ENCODE data around the gene LRRC28.
"Not testable (repeated sequence)": the region's sequence is repeated elsewhere in the genome, so short reads cannot be mapped to it uniquely, and the experiment has no call there.

The LRRC28 gene

DNA sequence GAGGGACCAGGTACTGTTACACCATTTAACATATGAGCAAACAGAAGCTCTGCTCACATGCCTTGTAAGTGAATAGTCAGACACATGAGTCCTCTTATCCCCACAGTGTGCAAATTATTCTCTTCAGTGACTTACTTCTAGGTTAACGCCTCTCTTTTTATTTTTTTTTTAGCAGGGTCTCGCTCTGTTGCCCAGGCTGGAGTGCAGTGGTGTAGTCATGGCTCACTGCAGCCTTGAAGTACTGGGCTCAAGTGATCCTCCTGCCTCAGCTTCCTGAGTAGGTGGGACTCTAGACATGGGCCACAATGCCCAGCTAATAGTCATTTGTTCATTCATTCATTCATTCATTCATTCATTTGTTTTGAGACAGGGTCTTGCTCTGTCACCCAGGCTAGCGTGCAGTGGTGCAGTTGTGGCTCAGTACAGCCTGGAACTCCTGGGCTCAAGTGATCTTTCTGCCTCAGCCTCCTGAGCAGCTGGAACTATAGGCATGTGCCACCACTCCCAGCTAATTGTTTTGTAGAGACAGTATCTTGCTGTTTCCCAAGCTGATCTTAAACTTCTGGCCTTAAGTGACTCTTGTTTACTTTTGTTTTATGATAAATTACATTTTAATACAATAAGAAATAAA, 94.7 kb downstream of the LRRC28 start:
- DNase-seq = no peak

DNA sequence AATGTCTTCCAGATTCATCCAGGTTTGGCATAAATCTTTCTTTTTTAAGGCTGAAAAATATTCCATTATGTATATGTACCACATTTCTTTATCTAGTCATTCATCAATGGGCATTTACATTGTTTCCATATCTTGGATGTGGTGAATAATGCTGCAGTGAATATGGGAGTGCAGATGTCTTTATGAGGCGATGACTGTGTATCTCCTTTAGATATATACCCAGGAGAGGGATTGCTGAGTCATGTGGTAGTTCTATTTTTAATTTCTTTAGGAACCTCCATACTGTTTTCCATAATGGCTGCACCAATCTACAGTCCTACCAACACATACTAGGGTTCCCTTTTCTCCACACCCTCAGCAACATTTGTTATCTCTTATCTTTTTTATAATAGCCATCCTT, 96.3 kb downstream of the LRRC28 start:
- DNase-seq = no peak

DNA sequence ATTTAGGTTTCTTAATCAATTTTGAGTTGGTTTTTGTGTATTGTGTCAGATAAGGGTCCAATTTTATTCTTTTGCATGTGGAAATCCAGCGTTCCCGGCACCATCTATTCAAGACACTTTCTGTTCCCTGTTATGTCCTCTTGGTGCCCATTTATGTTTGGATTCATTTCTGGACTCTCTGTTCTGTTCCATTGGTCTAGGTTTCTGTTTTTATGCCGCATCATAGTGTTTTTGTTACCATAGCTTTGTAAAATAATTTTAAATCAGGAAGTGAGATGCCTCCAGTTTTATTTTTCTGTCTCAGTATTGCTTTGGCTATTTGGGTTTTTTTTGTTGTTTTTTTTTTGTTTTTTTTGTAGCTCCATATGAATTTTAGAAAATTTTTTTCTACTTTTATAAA, 97.1 kb downstream of the LRRC28 start:
- DNase-seq = no peak

DNA sequence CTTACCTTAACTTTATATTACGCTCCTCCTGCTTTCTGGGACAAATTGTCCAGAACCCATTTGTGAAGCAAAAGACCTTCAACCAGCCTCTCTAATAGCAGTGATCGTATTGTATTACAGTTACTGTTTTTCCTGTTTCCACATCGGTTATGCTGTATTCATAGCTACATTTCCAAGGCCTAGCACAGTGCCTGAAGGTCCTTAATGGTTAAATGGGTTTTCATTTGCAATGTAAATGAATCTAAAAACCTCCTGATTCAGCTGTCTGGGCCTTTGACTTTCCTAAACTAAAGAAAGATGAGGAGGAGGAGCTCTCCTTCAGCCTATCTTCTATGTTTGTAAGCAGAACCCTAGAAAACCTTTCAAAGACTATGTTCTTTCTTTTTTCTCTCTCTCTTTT, 99.1 kb downstream of the LRRC28 start:
- no peak for DNase-seq

DNA sequence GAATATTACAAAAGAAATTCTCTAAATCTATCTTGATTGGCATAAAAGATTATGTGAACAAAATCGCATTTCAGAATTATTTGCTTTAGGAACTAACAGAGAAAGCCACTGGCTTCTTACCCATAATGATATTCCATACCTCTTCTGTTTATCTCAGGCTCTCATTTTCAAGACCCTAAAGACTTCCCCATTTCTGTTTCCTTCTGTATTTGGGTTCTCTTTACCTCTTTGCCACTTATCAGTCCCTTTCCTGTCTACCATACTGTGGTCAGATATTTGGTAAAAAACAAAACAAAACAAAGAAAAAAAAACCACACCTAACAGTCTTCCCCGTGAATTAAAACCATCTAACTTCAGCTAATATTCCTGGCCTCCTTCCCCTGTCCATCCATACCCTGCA, 108.5 kb downstream of the LRRC28 start:
- DNase-seq = peak; percentile 56 to 58

DNA sequence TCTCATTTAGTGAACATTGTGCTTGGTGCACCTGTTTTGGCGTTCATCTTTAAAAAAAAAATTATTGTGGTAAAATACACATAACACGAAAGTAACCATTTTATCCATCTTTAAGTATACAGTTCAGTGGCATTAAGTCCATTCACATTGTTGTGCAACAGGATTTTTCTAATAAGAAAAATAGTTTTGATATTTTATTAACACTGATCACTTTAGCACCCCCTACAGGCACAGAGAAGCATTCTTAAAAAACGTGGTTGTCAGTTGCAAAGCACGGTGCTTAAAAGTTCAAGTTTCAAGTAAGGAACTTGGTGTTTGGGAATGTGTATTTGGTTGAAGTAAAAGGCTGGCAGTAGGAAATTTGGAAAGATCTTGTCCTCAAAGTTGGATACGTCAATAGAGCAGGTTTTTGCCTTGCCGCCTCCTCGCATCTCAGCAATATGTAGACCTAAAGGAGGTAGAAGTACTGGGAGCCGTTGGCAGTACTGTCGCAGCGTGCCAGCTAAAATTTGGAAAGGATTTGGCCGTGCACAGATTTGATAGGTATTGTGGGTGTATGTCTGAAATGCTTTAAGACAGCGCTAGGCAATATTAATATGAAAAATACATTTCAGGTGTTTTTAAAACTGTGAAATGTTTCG, 110.4 kb downstream of the LRRC28 start:
- DNase-seq = peak; percentile 28 to 45

DNA sequence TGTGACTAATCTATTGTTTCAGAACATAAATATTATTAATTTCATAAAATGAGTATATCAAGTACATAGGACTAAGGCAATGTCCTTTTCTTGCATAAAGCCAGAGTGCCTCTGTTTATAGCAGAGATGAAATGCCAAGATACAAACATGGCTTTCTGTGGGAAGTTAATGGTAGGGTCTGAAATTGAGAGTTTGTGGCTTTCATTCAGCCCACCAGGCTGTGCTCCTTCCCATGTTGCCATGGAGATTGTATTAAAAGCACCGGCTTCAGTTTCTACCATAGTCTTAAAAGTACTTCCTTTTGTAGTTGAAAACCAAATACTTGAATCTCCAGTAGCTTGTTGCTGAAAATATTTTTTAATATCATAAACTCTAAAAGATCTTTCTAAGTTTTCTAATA, 114.0 kb downstream of the LRRC28 start:
- peak; percentile 53 to 70 for DNase-seq

DNA sequence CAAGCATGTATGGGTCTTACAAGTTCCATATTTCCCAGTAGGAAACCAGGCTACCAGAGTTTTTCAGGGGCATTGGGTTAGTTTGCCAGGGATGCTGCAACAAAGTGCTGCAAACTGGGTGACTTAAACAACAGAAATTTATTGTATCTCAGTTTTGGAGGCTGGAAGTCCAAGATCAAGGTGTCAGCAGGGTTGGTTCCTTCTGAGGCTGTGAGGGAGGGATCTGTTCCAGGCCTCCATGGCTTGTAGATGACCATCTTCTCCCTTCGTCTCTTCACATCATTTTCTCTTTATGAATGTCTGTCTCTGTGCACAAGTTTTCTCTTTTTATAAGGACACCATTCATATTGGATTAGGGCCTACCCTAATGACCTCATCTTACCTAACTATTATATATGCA, 114.7 kb downstream of the LRRC28 start:
- DNase-seq = no peak

DNA sequence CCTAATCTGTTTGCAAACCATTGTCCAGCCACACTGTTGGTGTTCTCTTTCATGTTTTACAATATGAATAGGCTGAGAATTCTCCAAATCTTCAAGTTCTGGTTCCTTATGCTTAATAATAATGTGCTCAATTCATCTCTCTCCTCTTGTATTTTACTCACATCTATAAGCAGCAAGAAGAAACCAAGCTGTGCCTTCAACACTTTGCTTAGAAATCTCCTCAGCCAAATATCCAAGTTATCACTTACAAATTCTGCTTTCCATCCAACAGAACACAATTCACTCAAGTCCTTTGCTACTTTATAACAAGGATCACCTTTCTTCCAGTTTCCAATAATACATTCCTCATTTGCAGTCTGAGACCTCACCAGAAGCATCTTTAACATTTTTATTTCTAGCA, 117.5 kb downstream of the LRRC28 start:
- DNase-seq = no peak

DNA sequence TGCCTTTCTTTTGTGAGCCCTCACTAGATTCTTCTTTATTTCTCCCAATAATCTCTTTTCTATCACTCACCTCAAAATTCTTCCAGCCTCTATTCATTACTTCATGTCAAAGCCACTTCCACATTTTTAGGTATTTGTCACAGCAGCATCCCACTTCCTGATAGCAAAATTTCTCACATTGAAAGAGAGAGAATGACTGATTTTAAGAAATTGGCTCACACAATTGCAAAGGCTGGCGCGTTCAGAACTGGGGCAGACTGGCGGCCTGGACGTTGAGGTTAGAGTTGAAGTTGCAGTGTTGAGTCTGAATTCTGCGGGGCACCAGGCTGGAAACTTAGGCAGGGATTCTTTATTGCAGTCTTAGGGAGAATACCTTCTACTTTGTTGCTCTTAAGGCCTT, 117.9 kb downstream of the LRRC28 start:
- no peak for DNase-seq

DNA sequence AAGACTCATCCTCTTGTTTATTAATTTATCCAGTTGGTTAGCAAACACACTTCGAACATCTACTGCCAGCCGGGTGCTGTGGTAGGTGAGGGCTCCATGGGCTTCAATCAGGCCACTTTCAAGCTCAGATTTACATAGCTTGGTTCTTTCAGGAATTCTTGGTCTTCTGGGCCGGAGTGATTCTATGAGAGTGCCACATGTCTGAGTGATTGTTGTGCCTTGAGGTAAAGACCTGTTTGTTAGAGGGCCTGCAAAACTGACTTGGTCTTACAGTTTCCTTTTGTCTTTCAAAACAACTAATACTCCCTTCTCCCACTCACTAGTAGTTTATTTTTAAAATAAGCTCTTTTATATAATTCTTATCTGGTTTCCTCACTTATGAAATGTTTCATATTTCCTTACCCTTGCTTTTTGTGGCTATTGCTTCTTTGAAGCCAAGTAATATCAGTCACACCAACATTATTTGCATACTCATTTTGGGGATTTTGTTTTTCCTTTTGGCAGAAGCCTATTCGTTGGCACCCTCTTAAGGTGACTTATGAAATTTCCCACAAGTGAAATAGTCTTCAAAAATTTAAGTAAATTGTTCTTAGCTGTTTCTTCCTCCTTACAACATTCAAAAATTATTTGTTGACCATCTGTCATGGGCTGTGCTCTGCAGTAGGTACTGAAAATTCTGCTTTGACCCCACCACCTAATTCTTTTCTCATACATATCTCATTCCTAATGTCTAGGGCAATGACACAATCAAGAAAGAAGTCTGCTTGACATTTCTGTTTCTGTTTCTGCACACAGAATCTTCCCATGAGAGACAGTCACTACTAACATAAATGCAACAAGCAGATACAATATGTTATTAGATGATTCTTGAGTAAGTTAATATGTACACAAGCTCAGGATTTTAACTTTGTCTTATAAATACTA, 120.2 kb downstream of the LRRC28 start:
- no peak for DNase-seq

DNA sequence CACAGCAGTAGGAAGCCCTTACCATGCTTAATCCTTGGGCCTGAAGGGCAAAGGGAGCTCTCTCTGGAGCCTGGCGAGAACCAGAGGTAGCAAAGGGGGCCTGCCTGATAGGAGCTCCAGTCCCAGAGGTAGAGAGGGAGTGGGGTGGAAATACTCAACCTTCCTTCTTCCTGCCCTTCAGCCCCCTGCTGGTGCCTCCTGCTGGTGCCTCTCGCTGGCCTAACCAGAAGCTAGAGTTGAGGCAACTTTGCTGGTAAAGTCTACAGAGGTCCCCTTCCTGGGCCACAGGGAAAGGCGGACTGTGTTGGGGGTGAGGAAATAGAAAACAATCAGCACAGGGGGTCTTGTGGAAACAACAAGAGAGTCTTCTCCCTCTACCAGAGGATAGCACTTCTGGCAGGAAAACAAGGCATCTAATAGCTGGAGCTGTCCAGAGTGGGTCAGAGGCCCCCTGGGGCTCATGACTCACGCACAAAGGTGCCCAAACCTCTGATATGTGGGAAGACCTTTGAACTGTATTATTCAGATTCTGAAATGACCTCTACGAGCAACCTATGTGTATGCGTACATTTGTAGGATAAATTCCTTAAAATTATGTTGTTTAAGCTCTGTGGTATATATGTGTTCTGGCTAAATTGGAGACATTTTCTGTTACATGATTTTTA, 133.9 kb downstream of the LRRC28 start:
- no peak for DNase-seq

DNA sequence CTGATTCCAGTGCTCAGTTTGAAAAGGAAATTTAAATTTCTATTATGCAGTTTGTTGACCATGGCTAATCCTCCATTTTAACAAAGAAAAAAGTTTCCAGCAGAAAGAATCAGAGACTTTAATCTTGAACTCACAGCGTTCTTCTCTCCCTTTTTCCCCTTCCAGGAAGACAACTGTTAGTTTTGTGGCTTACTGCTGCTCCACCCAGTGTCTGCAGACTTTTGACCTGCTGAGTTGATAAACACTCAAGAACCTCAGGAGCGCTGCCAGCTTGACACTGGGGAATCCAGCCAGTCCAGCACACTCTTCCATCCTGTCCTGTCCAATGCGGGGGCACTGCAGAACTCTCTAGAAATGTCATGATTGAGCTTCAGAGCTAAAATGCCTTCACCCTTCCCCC, 134.6 kb downstream of the LRRC28 start:
- DNase-seq = no peak

DNA sequence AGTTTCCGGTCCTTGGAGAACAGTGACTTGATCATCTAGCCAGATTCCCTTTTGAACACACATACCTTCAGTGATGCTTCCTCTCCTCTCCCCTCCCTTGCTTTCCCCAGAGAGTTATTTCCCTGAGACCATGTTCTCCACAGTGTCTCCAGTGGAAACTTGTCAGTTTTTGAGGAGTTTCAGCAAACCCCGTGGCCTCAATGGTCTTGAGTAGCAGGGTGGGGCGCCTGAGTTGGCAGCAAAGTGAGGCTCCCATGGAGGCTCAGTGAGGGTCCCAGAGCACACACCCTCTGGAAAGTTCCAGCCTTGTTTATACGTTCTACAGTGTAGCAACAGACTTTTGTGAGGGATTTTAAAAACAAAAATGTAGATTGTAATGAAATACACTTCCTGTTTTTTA, 135.1 kb downstream of the LRRC28 start:
- no peak for DNase-seq

DNA sequence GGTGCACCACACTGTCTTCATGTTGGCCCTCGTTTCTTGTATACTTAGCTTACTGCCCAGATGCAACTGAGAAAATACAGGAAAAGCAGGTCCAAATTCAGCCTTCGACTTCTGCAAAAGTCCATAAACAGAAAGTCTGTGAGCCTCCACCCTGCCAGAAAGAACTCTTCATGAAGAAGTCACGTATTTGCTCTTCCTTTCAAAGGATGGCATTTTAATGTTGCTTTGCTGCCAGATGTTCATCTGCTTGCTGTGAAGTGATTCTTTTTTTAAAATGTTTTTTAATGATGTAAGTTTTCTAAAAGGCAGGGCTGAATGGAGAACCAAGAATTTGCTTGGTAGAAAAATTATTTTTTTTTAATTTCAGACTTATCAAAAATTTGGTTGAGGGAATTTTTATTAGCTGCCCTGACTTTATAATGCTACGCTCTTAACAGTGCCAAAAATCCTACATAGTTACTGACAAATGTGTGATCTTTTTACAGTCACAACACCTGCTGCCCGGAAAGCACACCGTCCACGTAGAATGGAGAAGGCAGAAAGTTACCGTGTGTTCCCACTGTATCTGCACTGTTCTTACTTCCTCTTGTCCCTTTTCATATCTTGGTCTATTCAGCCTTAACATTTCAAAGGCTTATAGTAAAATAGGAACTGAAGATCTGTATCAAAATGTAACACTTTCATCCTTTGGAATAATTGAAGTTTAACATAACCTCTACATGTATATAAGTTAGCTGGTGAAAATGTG, 136.3 kb downstream of the LRRC28 start:
- DNase-seq = peak in 1 of 2 experiments; percentile 15

DNA sequence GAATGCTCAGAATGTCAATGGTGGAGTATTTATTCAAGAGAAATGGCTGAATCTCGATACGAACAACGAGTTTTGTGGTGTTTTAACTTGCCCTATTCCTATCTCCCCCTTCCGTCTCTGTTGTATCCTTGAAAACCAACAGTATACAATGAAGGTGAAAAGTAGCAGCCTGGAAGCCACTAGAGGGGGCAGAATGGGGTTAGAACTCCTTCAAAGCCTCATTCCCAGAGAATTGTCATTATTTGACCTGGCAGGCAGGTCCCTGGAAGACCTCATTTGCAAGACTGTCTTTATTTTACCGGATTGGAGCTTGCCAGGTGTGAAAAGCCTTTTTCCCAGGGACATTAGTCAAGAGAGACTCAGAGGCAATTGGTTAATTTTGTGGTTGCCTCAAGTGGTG, 139.4 kb downstream of the LRRC28 start:
- DNase-seq = no peak

DNA sequence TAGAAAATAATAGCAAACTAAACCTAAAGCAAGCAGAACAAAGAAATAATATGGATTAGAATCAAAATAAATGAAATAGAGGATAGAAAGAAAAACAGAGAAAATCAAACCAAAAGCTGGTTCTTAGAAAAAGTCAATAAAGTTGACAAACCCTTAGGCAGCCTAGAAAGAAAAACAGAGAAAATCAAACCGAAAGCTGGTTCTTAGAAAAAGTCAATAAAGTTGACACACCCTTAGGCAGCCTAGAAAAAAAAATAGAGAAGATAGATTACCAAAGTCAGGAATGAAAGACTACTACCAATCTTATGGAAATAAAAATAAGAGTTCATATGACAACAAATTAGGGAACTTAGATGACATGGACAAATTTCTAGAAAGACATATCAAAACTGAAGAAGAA, 142.4 kb downstream of the LRRC28 start:
- no peak for DNase-seq

DNA sequence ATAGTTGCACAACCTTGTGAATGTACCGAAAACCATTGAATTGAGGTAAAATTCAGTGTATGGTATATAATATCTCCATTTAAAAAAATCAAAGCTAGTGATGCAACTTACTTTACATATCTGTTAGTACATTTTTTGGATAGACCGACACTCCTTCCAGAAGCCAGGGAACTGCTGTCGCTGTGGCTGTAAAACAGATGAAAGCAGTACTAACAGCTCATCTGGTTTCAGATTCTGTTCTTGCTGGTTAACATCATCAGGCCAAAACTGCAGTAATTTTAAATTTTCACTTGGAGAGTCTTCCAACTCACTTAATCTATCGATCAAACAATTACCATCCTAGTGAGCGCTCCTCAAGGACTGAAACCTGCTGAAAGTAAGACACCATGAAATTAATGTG, 145.1 kb downstream of the LRRC28 start:
- no peak for DNase-seq

DNA sequence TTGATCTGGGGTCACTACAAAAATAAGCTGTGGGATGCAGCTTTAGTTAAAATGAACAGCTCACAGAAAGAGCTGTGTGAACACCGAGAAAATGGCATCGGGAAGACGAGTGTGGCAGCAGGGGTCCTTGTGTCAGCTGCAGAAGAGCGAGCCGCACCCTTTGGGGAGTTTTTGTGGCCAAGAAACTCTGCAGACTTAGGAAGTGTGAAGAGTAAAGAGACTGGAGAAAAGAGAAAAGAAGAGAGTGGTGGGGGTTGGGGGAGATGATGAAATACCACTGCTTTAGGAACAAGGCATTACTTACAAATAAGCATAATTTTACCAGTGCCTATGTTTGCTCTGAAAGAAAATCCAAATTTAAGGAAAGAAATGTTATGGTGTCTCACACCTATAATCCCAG, 147.8 kb downstream of the LRRC28 start:
- no peak for DNase-seq

DNA sequence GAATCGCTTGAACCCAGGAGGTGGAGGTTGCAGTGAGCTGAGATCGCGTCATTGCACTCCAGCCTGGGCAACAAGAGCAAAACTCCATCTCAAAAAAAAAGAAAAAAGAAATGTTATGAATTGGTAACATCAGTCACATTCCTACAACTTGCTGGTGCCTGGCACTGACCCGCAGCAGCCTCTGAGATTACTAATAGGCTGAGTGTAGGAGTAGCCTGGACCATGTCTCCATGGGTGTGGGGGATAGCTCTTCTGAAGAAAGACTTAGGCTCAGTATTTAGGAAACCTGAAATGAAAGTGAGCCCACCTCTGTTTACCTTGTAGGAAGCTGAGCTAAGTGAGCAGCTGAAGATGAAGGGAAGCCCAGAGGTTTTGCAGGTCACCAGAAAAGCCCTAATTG, 148.3 kb downstream of the LRRC28 start:
- no peak for DNase-seq

DNA sequence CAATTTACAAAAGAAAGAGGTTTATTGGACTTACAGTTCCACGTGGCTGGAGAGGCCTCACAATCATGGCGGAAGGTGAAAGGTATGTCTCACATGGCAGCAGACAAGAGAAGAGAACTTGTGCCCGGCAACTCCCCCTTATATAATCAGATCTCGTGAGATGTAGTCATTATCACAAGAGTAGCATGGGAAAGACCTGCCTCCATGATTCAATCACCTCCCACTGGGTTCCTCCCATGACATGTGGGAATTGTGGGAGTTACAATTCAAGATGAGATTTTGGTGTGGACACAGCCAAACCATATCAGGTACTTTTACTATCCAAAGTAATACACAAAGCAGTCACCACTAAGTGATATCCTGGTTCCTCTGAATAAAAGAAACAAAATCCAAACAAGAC, 149.9 kb downstream of the LRRC28 start:
- DNase-seq = not testable (repeated sequence)

DNA sequence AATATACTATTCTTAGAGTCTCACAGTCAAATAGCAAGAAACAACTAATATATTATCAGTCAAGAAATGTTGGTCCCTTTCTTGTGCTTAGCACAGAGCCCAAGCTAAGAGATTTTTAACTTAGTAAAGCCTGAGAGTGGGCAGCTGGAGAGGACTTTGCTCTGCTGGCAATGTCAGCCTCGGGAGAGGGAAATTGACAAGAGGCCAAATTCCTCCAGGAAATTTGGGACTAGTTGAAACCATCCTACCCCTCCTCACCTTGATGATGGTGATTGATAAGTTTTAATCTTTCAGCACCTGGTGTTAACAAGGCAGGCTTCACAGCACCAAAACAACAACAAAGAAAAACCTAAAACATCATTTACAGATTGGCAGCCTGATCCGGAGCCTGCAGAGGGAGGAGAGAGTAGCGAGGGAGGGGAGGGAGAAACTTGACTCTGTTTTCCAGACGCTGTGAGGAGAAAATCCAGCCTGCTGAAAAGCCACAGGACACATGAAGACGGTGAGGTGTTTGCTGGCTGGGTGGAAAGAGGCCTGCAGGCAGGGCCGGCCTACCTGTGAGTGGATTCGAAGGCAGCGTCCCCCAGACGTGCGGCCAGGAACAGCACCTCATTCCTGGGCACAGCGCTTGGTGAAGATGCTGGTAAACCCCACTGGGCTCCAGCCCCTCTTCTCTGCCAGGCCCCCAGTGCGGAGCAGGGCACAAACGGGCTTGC, 150.9 kb downstream of the LRRC28 start:
- no peak for DNase-seq

Data from Kasumi-1 (cell line).